ENCODE measurements around the gene TMSB10. TPM values are rescaled to one million over a fixed set of nuclear protein-coding genes. Genes with fewer than 3 reads are reported as not detected.
"Not testable (repeated sequence)": the region's sequence is repeated elsewhere in the genome, so short reads cannot be mapped to it uniquely, and the experiment has no call there.

The TMSB10 gene
- total RNA-seq, 1 experiment from 2014 or later: 11,384 TPM

DNA sequence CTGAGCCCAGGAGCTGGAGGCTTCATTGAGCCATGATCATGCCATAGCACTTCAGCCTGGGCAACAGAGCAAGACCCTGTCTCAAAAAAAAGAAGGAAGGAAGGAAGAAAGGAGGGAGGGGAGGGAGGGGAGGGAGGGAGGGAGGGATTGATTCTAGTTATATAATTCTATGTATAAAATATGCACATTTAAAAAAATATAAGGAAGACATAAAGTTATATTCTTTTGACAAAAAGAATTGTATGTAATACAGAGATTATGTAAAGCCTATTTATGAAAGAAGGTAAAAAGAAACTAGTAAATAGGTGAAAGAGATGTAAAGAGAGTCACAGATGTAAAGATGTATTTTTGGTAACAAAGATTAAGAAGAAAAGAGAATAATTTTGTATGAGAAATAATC, 17.6 kb downstream of the TMSB10 start:
- in situ Hi-C loops (cut with HindIII; ENCODE audit: low pct_unique_long_range_greater_than_20kb, low sequenced_read_pairs): no loop called here

DNA sequence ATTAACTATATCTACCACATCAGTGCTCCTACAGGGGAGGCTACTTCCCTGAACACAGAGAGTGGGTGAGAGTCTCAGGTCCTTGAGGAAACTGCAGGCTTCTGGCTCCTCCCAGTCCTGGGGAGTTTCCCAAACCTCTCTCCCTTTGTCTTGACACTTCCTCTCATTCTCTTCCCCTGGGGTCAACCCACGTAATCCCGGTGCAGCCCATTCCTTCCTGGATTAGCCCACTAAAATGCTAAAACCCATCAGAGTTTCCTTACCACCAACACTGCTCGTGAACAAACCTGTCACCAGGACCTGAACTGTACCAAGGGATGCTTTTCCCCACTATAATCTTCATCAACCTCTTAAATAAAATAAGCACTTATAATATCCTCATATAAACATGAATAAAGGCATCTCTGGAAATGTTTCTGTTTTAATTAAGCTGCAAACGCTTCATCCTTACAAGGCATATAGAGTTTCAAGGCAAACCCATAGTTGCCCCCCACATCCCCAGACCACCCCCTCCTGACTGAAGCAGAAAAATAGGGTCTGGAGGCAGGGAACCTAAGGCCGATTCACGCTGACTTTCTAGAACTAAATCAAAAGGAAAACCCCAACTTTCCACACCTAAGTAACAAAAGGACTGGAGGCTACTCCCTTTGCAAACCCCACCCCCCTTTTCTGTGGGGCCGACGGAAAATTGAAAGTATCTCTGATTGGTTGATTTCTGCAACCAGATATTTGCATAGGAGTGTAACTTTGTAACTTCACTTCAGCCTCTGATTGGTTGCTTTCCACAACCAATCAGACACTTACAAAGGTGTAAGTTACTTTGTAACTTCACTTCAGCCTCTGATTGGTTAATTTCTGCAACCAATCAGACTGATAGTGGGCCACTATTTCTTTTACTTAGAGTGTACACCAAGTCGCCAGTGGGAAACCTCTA, 19.0 kb downstream of the TMSB10 start:
- in situ Hi-C loops (cut with HindIII; ENCODE audit: low pct_unique_long_range_greater_than_20kb, low sequenced_read_pairs): no loop called here
- DNase-seq (ENCODE audit: low read depth): peak; percentile 97

More for the DNA sequence above, 17.6 kb downstream of the TMSB10 start:
- DNase-seq (ENCODE audit: low read depth): no peak

DNA sequence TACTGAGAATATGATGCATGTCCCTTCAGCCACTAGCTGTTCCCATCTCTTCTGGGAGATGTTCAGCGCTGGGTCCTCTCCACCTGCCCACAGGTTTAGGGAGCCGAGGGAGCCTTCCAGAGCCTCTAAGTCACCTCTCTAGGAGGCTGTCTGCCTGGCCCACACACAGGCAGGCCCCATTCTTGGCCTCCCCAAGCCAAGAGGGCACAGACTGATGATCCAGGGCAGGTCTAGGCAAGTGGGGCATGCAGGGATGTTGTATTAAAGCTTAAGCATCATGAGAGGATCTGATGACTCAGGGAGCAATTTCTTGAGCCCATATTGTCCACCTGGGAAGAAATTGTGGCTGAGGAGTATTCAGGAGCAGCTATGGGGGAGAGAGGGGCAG, 19.9 kb downstream of the TMSB10 start:
- DNase-seq (ENCODE audit: low read depth): no peak
- in situ Hi-C loops (cut with HindIII; ENCODE audit: low pct_unique_long_range_greater_than_20kb, low sequenced_read_pairs): no loop called here

DNA sequence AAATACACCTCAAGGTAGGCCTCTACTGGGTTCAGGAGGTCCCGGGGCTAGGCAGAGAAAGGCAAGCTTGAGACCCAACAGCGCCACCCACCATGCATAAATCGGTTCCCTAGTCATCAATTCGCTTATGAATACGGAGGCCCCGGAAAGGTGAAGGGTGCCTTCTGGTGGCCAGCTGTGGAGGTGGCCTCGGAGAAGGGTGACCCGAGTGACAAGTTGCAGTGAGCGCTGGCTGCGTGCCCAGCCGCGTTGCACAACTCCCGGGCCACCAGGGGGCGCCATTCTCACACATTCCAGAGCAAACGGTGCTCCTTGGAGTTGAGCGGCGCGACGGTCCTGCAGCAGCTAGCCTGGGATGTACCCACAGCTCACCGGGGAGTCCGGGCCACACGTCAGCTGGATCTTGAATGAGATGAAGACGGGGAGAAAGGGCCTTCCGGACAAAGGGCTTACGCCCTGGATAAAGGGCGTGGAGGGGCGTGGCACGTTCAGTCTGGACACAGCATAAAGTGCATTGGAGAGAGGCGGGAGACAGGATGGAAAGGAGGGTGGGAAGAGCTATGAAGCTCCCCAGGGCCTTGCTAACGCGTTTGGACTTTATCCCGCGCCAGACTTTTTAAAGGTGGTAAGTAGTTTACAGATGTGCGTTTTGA, 20.4 kb downstream of the TMSB10 start:
- DNase-seq (ENCODE audit: low read depth): peak; percentile 100
- in situ Hi-C loops (cut with HindIII; ENCODE audit: low pct_unique_long_range_greater_than_20kb, low sequenced_read_pairs): no loop called here

DNA sequence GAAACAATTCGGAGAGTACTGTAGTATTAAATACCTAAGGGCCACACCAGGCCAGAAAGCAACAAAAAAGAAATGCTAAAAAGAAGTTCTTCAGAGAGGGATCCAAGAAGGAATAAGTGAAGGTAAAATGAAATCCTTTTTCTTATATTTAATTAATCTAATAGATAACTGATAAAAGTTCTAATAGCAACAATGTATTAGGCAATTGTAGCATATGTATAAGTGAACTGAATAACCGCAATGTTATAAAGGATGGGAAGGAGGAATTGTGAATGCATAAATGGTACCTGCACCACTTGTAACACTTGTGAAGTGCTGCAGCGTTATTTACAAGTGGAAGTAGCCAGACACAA, 21.8 kb downstream of the TMSB10 start:
- no peak for DNase-seq (ENCODE audit: low read depth)
- in situ Hi-C loops (cut with HindIII; ENCODE audit: low pct_unique_long_range_greater_than_20kb, low sequenced_read_pairs): no loop called here

DNA sequence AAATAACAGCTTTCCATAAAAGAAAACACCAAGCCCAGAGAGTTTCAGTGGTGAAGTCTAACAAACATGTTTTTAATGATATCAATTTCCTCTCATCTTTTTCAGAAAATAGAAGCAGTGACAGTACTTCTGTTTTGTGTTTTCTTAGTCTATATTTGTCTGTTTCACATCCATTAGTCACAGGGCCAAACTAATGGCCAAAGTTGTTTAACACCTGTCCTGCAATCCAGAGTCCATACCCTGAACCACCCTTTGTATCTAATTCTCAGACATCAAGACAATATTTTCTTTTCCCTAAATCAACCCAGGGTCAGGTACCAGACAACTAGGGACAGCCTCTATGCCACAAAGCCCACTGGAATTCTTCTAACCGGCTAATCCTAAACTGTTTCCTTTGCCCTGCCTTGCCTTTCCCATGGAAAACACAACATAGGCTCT, 25.9 kb downstream of the TMSB10 start:
- in situ Hi-C loops (cut with HindIII; ENCODE audit: low pct_unique_long_range_greater_than_20kb, low sequenced_read_pairs): no loop called here
- DNase-seq (ENCODE audit: low read depth): no peak

DNA sequence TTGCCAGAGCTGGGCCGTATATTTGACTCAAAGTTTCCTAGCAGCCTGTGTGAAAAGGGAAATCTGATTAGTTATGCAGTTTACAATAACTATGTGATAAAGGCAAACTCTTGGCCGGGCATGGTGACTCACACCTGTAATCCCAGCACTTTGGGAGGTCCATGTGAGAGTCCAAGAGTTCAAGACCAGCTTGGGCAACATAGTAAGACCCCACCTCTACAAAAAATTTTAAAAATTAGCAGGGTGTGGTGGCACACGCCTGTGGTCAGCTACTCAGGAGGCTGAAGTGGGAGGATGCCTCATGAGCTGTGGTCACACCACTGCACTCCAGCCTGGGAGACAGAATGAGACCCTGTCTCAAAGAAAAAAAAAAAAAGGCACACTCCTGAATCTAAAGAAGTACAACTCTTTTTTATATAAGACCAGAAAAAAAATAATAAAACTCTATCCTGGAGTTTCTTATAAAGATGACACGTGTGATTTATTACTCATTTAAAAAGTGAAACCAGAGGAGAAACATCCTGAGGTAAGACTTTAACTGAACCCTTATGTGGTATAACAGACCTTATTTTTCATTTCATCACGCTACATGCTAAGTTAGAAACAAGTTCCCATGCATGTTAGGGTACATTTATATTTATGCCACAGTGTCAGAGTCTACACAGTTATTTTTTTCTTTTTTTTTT, 32.9 kb downstream of the TMSB10 start:
- no peak for DNase-seq (ENCODE audit: low read depth)

DNA sequence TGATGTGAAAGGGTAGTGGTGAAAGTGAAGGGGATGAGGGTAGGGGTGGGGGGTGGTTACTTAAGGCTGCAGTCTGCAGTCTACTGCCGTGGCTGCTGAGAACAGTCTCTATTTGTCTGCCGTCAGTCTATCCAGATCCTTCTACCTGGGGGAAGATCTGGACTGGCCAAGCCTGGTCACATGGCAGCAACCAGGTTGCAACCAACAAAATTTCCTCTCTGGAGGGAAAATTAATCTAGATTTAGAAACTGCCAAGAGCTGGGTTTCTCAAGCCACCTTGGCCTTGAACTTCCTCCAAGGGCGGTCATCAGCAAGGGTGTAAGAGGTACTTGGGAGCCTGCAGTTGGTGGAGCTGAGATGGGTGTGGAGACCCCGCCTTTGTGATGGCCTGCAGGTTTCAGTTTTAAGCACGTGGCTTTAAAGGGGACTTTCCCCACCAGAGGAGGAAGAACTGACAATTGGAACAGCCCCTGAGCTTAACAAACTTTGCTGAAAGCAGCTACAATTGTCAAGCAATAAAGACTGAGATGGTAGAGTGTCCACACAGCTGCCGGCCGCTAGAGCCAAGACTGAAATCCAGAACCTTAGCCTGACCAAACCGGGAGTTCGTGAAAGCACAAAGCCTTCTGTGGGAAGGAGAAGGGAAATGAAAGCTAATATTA, 34.1 kb downstream of the TMSB10 start:
- peak; percentile 50 for DNase-seq (ENCODE audit: low read depth)
- in situ Hi-C loops (cut with HindIII; ENCODE audit: low pct_unique_long_range_greater_than_20kb, low sequenced_read_pairs): no loop called here

More for the DNA sequence above, 32.9 kb downstream of the TMSB10 start:
- in situ Hi-C loops (cut with HindIII; ENCODE audit: low pct_unique_long_range_greater_than_20kb, low sequenced_read_pairs): no loop called here

DNA sequence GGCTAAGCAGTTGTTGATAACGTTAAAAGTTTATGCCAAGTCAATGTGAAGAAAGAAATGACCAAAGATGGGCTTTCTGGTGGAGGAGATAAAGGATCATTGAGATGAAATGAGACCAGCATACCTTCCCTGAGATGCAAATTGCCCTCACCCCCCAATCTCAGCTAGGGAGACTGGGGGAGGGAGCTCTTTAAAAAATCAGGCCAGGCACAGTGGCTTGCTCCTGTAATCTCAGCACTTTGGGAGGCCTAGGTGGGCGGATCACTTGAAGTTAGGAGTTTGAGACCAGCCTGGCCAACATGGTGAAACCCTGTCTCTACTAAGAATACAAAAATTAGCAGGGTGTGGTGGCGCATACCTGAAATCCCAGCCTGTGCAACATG, 34.6 kb downstream of the TMSB10 start:
- in situ Hi-C loops (cut with HindIII; ENCODE audit: low pct_unique_long_range_greater_than_20kb, low sequenced_read_pairs): no loop called here
- DNase-seq (ENCODE audit: low read depth): no peak

DNA sequence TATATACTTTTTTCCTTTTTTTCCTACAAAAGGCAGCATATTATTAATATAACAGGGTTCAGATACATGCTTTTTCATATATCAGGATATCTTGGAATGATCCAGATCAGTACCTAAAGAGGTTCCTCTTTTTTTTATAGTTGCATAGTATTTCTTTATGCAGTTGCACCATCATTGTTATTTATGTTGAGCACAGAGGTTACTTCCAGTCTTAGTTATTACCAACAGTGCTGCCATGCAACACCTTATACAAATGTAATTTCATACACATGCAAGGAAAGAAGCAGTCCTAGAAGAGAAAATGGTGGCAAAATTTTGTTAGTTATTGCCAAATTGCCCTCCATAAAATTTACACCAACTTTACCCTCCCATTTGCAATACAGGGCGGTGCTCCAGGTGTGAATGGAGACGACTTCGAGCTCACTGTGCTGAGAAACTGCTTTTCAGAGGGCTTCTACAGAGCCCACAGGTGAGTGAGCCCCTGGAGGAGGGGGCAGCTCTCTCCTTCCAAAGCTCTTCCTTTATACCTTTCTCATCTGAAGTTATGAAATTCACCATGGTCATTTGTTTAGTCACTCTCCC, 35.5 kb downstream of the TMSB10 start:
- DNase-seq (ENCODE audit: low read depth): no peak
- in situ Hi-C loops (cut with HindIII; ENCODE audit: low pct_unique_long_range_greater_than_20kb, low sequenced_read_pairs): no loop called here

DNA sequence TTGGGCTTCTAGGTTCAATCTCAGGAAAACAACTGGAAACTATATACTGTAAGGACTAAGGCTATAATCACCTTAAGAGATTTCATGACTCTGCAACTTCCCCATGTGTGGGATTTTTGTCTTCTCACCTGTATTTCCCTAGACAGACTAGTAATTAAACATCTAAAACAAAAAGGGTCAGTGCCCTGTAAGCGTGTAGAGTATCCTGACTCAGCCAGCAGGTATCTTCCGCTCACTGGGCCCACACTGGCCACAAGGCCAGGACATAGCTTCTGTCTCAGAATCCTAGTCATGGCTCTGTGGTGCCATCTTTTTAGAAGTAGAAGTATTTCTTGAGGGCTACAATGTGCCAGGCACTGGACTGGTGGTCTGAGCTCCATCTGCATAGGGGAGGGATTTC, 36.7 kb downstream of the TMSB10 start:
- in situ Hi-C loops (cut with HindIII; ENCODE audit: low pct_unique_long_range_greater_than_20kb, low sequenced_read_pairs): no loop called here
- DNase-seq (ENCODE audit: low read depth): no peak

DNA sequence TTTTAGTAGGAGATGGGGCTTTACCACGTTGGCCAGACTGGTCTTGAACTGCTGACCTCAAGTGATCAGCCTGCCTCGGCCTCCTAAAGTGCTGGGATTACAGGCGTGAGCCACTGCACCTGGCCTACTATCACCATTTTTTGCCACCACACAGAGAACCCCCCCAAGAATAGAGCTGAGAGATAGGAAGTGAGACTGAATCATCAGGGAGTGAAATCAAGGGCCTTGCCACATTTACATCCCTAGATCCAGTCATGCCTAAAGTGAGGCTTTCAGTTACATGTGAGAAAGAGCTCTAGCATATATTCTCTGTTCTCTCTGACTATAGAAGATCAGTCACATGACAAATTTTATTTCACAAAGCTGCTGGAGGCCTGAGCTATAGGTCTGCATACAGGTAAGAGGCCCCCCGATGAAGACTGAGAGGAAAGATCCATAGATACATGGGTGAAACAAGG, 37.5 kb downstream of the TMSB10 start:
- in situ Hi-C loops (cut with HindIII; ENCODE audit: low pct_unique_long_range_greater_than_20kb, low sequenced_read_pairs): no loop called here
- no peak for DNase-seq (ENCODE audit: low read depth)

DNA sequence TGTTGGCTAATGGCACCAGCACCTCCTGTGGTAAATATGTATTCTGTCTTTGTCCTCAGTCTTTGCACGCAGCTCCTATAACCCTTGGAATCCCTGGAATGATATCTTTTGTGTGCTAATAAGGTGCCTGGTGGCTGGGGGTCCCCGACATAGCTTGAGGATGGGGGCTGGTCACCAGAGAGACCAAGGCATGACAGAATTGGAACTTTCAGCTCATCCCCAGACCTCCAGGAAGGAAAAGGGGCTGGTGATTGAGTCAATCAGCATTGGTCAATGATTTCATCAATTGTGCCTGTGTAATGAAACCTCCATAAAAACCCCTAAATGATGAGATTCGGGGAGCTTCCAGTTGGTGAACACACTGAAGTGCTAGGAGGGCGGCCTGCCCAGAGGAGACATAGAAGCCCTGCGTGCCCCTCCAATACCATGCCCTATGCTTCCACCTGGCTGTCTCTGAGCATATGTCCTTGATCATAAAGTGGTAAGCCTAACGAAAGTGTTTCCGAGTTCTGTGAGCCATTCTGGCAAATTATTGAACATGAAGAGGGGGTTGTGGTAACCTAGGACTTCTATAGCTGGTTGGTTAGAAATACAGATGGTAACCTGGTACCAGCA, 38.9 kb downstream of the TMSB10 start:
- DNase-seq (ENCODE audit: low read depth): no peak
- in situ Hi-C loops (cut with HindIII; ENCODE audit: low pct_unique_long_range_greater_than_20kb, low sequenced_read_pairs): no loop called here

DNA sequence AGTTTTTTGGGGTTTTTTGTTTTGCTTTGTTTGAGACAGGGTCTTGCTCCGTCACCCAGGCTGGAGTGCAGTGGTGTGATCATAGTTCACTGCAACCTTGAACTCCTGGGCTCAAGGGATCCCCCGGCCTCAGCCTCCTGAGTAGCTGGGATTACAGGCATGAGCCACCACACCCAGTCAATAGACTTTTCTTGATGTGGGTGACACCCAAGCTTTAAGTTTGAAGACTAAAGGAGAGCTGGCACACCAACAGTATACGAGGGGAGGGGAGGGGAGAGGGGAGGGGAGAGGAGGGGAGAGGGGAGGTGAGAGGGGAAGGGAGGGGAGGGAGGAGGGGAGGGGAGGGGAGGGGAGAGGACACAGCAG, 40.4 kb downstream of the TMSB10 start:
- DNase-seq (ENCODE audit: low read depth); in situ Hi-C loops (cut with HindIII; ENCODE audit: low pct_unique_long_range_greater_than_20kb, low sequenced_read_pairs): not testable (repeated sequence)

DNA sequence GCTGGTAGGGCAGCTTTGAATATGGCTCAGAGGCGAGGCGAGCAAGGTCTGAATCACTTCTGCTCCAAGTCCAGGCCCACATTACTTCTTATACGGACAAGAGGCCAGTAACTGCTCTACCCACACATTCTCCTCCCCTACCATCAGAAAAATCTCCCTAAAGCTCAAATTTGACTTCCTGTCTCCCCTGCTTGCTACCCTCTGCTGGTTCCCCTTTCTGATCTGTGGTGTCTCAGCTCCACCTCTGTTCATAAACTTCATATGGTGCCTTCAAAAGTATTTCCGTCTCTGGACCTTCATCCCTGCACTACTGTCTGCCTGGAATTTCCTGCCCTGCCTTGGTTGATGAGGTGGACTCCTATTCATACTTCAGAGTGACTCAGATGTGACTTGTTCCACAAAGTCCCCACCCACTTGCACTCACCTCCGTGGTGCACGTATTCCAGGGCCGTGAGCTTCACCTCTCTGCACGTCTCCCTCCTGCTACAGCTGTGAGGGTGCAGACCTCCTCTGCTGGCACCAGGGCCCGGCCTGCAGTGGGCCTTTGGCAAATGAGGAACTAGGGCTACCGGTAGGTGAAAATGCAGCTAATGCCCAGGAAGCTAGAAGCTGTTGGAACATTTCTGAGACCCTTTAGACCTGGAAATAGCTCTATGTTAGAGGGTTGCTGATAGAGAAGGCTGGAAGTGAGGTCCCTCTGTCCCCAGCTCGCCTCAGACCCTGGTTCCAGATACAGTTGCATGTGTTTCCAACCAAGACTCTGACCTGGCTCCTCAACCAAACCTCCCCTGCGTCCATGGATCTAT, 41.0 kb downstream of the TMSB10 start:
- peak; percentile 95 for DNase-seq (ENCODE audit: low read depth)
- in situ Hi-C loops (cut with HindIII; ENCODE audit: low pct_unique_long_range_greater_than_20kb, low sequenced_read_pairs): no loop called here

DNA sequence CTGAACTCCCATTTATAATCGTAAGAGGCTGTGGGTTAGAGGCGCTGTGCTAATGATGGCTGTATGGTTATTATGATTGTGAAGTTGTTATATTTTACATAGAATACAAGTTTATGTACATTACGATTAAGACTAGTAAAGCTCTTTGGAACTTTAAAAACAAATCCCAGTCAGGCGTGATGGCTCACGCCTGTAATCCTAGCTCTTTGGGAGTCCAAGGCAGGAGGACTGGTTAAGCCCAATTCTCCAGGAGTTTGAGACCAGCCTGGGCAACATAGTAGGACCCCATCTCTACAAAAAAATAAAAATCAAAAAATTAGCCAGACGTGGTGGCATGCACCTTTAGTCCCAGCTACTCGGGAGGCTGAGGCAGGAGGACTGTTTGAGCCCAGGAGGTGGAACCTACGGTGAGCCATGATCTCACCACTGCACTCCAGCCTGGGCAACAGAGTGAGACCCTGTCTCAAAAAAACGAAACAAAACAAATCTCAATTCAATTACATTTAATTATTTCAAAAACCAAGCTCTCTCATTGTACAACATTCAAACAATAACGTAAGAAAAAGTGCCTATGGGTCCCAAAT, 41.6 kb downstream of the TMSB10 start:
- DNase-seq (ENCODE audit: low read depth): no peak
- in situ Hi-C loops (cut with HindIII; ENCODE audit: low pct_unique_long_range_greater_than_20kb, low sequenced_read_pairs): no loop called here

DNA sequence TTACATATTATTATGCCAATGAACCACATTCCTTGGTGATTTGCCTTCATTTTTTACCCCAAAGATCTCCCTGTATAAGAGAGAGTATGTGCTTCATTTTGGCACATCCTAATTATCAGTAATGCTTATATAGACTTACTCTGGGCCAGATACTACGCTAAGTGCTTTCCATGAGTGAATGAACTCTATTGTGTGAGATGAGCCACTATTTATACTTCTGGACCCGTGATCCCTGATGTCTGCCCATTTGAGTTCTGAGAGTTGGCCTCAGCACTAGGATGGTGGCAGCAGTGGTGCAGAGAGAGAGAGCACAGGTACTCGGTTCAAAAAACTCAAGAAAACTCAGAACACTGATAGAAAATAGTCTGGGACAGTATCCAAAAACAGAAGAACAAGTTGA, 48.1 kb downstream of the TMSB10 start:
- no peak for DNase-seq (ENCODE audit: low read depth)
- in situ Hi-C loops (cut with HindIII; ENCODE audit: low pct_unique_long_range_greater_than_20kb, low sequenced_read_pairs): no loop called here

Measured in Caki2 (cell line).